HG02970 (cell line): Measurements from ENCODE around the gene EIF3A.
"Not testable (repeated sequence)": the region's sequence is repeated elsewhere in the genome, so short reads cannot be mapped to it uniquely, and the experiment has no call there.

Experiments
- ATAC-seq: cut with Tn5 transposase; IDR thresholded peaks from one replicate; pipeline ENCODE4 v1.9.1; 2021; ENCODE audit warnings: mild to moderate bottlenecking, moderate library complexity, moderate number of reproducible peaks; ENCODE audit not compliant: unreplicated experiment, low FRiP score

The EIF3A gene, protein sequence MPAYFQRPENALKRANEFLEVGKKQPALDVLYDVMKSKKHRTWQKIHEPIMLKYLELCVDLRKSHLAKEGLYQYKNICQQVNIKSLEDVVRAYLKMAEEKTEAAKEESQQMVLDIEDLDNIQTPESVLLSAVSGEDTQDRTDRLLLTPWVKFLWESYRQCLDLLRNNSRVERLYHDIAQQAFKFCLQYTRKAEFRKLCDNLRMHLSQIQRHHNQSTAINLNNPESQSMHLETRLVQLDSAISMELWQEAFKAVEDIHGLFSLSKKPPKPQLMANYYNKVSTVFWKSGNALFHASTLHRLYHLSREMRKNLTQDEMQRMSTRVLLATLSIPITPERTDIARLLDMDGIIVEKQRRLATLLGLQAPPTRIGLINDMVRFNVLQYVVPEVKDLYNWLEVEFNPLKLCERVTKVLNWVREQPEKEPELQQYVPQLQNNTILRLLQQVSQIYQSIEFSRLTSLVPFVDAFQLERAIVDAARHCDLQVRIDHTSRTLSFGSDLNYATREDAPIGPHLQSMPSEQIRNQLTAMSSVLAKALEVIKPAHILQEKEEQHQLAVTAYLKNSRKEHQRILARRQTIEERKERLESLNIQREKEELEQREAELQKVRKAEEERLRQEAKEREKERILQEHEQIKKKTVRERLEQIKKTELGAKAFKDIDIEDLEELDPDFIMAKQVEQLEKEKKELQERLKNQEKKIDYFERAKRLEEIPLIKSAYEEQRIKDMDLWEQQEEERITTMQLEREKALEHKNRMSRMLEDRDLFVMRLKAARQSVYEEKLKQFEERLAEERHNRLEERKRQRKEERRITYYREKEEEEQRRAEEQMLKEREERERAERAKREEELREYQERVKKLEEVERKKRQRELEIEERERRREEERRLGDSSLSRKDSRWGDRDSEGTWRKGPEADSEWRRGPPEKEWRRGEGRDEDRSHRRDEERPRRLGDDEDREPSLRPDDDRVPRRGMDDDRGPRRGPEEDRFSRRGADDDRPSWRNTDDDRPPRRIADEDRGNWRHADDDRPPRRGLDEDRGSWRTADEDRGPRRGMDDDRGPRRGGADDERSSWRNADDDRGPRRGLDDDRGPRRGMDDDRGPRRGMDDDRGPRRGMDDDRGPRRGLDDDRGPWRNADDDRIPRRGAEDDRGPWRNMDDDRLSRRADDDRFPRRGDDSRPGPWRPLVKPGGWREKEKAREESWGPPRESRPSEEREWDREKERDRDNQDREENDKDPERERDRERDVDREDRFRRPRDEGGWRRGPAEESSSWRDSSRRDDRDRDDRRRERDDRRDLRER (N-terminal part only)

DNA sequence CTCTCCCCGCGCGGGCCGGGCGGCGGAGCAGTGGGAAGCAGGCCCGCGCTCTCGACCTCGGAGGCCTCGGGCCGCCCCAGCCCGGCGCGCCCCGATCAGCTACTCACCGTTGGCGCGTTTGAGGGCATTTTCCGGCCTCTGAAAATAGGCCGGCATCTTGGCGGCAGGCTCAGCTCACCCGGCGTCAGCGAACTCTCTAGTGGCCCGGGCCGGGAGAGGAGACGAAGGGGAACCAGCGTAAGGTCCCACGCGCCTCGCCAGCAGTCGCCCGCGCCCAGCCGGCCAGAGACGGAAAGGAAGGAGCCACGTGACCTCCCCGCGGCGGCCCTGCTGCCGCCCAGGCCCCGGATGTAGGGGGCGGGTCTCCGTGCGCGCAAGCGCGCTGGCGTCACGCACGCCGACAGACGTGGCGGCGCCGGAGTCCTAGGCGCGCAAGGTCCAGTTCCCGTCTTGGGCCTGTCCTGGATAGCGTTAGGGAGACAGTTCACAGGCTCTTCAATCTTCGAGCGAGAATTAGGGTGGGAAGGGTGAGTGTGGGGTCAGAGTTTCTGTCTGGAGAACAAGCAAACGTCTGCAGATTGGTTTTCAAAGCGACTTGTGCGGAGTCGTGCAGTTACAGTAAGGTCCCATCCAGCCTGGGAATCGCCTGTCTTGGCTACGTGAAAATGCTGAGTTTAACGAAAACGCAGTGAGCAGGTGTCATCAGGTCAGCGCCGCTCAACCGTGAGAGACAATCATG, at the start of gene EIF3A:
Gene EIF3A (minus strand): TSS at position 297 of the 739 bp plus-strand sequence. CDS start 141 bp downstream, at position 156.
- peak; percentile 87 for ATAC-seq

DNA sequence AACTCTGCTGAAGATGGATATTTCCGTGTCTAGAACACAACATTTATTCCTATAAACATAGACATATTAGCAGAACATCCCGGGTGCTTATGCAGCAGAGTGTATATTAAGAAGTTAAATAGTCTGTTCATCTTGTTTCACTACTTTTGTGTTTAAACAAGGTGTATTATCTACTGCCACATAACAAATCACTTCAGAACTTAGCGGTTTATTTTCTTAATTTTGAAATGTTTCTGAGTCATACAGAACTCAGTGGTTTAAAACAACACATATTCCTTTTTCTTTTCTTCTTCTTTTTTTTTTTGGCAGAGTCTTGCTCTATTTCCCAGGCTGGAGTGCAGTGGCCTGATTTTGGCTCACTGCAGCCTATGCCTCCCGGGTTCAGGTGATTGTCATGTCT, 49.1 kb upstream of the EIF3A start:
- ATAC-seq: no peak

DNA sequence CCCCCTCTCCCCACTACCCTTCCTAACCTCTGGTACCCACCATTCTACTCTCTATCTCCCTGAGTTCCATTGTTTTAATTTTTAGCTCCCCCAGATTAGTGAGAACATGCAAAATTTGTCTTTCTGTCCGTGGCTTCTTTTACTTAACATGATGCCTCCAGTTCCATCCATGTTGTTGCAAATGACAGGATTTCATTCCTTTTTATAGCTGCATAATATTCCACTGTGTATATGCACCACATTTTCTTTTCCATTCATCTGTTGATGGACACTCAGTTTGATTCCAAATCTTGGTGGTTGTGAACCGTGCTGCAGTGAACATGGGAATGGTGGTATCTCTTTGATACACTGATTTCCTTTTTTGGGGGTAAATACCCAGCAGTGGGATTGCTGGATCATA, 45.3 kb upstream of the EIF3A start:
- no peak for ATAC-seq

DNA sequence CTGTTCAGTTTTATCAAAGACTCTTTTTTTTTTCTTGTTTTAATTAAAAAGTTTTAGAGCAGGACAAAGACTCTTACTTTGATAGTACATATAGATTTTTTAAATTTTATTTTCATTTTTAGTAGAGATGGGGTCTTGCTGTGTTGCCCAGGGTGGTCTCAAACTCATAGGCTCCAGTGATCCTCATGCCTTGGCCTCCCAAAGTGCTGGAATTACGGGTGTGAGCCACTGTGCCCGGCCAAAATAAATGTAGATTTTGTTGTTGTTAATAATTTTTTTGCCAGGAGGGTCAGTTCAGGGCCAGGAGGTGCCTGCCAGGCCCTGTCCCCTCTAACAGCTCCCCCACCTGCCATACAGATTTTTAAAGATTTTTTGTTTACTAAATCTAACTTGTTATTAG, 40.3 kb upstream of the EIF3A start:
- no peak for ATAC-seq

DNA sequence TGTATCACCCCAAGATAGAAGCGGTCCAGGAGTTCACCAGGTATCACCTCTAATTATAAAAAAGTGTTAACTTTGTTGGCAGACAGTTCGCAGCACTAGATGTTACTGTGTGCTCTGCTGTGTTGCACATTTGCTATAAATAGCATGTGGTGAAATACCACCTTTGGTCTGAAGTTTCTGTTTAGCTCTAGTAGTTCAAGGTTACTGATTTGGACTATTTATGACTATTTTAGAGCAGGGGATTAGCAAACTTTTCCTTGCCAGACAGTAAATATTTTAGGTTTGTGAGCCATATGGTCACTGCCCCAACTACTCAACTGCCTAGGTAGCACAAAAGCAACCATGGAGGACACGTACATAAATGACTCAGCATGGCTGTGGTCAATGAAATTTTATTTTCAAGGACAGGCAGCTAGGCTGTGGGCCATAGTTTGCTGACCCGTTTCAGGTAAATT, 39.8 kb upstream of the EIF3A start:
- ATAC-seq: peak; percentile 65

DNA sequence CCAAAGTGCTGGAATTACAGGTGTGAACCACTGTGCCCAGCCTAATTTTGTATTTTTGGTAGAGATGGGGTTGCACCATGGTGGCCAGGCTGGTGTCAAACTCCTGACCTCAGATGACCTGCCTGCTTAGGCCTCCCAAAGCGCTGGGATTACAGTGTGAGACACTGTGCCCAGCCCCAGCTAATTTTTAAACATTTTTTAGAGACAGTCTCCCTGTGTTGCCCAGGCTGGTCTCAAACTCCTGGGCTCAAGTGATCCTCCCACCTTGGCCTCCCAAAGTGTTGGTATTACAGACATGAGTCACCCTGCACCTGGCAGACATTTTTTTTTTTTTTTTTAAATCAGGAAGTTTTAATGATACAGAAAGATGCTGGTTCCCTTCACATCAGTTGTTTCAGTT, 38.8 kb upstream of the EIF3A start:
- ATAC-seq: no peak

DNA sequence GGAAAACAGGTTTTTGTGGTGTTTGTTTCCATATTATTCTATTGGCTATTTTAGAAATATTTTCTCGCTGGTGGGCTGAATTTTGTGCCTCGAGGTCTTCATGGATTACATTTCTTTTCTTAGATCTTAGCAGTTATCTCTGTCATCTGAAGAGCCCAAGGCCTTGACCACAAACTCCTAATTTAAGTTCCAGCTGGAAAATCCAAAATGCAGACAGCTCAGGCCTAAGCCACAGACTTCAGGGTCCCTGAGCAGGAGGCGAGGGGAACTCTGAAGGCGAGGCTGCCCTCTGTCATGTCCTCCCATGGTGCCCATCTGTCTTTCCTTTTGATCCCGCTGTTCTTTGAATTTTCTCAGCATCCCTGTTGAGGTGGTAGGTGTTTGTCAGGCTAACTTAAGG, 37.6 kb upstream of the EIF3A start:
- ATAC-seq: no peak

DNA sequence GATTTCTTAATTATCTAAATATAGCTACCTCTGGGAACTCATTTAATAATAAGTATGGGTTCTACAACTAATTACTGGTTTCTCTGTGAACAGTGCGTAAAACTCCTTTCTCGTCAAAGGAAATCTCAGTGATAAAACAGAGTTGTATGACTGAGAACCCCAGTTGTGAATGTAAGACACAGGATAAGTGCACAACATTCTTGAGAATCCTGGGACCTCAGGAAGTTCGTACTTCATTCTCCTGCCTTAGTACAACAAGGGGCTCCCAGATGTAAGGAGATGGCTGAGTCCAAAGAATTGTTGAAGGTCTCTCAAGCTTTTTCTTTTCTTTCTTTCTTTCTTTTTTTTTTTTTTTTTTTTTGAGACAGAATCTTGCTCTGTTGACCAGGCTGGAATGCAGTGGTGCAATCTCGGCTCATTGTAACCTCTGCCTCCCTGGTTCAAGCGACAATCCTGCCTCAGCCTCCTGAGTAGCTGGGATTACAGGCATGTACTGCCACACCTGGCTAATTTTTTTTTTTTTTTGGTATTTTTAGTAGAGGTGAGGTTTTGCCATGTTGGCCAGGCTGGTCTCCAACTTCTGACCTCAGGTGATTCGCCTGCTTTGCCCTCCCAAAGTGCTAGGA, 35.8 kb upstream of the EIF3A start:
- no peak for ATAC-seq

DNA sequence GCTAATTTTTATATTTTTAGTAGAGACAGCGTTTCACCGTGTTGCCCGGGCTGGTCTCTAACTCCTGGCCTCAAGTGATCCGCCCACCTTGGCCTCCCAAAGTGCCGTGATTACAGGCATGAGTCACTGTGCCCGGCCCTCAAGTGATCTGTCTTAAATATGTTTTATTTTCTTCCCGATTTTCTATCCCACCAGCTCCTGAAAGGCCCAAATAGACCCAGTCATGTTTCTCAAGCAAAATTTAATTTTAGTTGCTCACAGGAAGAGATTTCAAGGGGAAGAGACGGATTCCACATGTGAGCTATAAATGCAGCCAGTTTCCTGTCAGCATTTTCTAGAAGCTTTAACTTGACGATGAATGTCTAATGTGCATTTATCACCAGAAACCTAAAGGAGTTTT, 35.3 kb upstream of the EIF3A start:
- no peak for ATAC-seq

DNA sequence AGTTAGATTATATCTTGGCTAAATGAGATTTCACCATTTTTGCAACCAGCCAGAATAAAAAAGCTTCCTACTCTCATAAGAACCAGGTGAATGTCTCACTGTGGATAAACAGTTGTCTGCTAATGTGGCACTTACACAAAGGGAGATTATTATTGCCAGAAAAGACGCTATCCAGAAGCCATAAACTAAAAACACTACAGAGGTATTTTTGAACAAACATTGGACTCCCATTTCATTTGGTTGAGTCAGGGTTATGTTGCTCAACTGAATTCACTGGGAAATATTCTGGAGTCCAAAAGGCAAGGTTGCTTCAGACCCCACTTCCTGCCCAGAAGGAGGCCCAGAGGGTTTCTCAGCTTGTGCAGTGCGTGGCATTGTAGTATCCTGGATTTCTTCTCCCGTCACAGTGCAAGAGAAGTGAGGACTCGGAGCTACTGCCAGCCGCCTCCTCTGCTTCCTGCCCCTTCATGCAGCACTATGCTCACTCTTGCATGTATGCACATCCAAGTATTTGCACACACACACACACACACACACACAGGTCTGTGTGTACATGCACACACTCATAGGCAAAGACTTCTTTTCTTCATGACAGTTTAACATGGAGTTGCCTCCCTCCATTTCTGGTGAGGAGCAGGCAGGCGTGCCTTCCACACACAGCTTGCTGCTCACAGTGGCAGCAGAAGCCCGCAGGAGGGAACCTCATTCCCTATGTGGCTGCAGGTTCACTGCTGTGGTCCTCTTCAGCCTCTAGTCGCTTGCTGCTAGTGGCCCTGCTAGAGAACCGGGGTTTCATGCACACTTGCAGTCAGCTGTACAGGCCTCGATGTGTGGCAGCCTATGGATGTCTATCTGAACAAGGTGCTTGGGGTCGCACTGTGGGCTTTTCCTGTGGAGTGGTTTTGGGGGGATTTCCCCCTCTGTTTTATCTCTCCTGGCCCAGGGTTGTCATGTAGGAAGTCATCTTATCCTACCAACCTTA, 33.4 kb upstream of the EIF3A start:
- no peak for ATAC-seq

DNA sequence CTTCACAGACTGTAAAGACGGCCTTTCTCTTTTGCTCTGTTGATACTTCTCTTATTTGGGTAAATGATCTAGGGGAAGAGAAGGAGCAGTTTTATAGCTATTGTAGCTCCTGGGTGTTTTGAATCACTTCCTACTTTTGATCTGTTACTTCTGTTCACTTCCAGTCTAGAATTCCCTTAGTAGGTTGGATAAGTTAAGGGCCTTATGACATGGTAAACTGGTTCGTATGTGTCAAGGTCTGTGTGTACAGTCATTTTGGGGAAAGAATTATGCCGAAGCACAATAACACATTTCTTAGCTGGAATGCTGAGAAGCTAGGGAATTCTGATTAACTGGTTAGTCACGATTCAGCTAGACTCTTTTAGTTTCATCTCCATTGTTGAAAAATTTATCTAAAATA, 31.4 kb upstream of the EIF3A start:
- ATAC-seq: no peak

DNA sequence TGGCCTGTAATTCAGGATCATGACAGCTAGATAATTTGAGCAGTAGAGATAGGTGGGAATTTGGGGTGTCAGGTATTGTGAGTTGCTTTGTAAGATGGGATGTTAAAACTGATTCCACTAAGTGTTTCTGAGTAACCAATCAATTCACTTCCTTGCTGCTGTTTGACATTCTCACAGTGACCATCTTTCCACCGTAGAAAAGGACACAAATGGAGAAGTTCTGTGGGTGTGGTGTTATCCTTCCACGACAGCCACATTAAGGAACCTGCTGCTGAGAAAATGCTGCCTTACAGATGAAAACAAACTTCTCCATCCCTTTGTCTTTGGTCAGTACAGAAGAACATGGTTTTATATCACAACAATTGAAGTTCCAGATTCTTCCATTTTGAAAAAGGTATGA, 27.2 kb upstream of the EIF3A start:
- not testable (repeated sequence) for ATAC-seq

DNA sequence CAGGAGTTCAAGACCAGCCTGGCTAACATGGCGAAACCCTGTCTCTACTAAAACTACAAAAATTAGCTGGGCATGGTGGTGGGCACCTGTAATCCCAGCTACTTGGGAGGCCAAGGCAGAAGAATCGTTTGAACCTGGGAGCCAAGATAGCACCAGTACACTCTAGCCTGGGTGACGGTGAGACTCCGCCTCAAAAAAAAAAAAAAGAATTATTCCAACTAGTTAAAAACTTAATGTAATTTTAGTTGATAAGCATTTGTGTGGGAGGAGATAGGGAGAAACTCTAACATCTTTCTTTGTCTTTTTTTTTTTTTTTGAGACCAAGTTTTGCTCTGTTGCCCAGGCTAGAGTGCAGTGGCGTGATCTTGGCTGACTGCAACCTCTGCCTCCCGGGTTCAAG, 26.5 kb upstream of the EIF3A start:
- not testable (repeated sequence) for ATAC-seq

DNA sequence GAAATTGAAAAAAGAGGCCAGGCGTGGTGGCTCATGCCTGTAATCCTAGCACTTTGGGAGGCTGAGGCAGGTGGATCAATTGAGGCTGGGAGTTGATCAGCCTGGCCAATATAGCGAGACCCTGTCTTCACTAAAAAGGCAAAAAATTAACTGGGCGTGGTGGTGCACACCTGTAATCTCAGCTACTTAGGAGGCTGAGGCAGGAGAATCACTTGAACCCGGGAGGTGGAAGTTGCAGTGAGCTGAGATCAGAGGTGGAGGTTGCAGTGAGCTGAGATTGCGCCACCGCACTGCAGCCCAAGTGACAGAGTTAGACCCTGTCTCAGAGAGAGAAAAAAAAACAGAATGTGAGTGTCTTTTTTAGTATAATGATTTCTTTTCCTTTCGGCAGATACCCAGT, 25.3 kb upstream of the EIF3A start:
- not testable (repeated sequence) for ATAC-seq

DNA sequence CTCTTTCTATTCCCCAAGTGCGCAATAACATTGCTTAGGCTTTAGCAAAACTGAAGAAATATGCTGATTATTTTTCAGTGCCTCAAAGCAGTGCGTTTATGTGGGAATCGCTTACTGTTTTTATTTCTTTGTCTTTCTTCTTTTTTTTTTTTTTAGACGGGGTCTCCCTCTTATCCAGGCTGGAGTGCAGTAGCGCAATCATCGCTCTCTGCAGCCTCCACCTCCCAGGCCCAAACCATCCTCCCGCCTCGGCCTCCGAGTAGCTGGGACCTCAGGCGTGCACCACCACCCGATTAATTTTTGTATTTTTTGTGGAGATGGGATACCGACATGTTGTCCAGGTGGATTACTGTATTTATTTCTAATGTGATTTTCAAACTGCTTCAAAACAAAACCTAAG, 24.5 kb upstream of the EIF3A start:
- ATAC-seq: no peak

DNA sequence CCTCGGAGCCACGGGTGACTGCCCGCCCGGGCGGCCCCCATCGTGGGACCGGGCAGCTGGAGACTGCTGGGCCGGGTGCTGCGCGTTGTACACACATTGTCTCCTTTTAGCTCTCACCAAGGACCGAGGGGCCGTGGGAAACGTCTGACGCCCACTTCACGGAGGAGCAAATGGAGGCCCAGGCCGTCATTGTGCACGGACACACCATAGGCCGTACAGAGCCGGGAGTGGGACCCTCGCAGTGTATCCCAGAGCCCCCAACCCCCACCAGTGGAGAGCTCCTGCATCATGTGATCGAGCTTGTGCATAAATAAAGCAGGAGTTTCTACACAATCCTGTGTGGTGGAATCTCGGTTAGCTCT, 24.0 kb upstream of the EIF3A start:
- peak; percentile 11 for ATAC-seq

DNA sequence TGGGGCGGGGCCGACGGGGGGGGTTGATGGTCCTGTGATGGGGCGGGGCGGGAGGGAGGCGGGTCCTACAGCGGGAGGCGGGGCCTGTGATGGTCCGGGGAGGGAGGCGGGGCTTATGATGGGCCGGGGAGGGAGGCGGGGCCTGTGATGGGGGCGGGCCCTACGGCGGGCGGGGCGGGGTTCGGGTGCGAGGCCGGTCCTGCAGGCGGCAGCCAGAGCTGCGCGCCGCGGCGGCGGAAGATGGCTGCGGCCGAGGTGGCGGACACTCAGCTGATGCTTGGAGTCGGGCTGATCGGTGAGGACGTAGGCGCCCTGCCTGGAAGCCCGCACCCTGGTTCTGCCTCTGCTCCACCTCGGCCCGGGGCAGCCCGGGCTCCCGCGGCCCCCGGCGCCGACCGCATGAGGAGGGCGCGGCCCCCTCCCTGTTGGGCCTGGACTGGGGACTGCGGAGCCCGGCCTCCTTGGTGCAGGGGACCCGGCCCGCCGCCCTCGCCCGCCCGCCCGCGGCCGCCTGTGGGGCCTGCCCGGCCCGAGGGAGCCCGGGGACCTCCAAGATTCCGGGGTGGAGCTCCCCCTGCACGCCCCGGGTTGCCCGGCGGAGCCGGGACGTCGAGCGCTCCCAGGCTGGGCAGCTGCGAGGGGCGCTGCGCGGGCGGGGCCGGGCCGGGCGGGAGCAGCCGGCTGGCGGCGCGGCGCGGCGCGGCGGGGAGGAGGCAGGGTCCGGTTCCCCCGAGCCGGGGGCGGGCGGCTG, 23.5 kb upstream of the EIF3A start, which contains the start of gene DENND10:
Gene DENND10 (plus strand): TSS at position 211 of the 751 bp plus-strand sequence. CDS start 30 bp downstream, at position 241.
- peak; percentile 61 for ATAC-seq
